ENCODE measurements around the gene TP53TG5.

Gene TP53TG5

DNA sequence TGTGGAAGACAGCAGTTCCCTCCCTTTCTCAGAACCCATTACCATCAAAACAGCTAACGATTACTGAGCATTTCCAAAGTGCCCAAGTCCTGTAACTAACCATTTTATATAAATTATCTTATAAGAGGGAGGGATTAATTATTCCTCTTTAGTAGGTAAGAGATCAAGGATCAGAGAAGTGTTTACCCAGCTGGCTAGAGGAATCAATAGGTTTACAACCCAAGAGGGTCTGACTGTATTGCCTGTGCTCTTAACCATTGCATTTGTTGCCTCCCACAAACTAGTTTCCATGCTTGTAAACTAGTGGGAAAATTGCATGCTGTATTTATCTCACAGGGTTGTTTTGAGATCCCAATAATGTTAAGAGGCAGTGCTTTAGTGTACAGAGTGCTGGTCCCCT is 26.3 kb upstream of the TP53TG5 start:
- no peak for DNase-seq

DNA sequence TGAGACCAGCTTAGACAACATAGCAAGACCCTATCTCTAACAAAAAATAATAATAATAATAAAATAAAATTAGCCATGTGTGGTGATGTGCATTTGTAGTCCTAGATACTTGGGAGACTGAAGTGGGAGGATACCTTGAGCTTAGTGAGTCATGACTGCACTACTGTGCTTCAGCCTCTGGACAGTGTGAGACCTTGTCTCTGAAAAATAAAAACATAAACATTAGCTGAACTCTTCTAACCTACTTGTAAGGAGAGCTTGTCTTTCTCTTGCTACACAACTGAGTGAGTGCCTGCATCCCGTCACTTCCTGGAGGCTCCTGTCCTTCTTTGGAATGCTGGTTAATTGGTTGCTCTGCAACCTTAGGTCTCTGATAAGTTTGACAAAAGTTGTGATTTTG is 24.8 kb upstream of the TP53TG5 start:
- DNase-seq: no peak

DNA sequence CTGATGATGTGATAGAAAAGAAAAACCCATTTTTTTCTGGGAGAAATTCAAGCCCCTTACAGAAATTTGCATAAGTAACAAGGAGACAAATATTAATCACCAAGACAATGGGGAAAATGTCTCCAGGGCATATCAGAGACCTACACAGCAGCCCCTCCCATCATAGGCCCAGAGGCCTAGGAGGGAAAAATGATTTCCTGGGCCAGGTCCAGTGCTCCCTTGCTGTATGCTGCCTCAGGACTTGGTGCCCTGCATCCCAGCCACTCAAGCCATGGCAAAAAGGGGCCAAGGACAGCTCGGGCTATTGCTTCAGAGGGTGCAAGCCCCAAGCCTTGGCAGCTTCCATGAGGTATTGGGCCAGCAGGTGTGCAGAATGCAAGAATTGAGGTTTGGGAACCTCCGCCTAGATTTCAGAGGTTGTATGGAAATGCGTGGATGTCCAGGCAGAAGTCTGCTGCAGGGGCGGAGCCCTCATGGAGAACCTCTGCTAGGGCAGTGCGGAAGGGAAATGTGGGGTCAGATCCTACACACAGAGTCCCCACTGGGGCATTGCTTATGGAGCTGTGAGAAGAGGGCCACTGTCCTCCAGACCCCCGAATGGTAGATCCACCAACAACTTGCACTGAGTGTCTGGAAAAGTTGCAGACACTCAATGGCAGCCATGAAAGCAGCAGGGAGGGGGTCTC is 22.4 kb upstream of the TP53TG5 start:
- no peak for DNase-seq

DNA sequence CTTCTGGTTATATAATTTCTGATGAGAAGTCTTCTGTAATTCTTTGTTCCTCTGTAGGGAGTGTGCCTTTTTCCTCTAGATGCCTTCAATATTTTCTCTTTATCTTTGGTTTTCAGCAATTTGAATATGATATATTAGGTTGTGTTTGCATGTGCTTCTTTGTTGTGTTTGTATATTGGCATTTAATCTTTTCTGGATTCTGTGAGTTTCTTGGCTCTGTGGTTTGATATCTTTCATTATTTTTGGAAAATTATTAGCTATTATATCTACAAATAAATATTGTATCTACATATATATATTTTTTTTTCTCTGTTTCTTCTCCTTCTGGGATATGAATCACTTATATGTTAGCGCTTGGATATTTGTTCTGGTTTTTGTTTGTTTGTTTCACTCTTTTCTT is 20.9 kb upstream of the TP53TG5 start:
- no peak for DNase-seq

DNA sequence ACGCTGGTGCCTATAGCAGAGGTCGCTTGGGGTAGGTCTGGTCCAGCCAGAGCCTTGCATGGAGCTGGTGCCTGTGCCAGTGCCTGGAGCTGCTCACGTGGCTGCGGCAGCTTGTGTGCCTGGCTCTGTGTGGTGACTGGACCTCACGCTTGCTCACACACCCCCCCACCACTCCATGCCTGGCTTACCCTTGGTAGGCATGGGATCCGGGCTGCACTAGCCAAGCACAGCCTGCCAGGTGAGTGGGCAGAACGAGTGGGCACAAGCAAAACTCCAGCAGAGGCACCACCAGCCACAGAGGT is 16.9 kb upstream of the TP53TG5 start:
- no peak for DNase-seq

DNA sequence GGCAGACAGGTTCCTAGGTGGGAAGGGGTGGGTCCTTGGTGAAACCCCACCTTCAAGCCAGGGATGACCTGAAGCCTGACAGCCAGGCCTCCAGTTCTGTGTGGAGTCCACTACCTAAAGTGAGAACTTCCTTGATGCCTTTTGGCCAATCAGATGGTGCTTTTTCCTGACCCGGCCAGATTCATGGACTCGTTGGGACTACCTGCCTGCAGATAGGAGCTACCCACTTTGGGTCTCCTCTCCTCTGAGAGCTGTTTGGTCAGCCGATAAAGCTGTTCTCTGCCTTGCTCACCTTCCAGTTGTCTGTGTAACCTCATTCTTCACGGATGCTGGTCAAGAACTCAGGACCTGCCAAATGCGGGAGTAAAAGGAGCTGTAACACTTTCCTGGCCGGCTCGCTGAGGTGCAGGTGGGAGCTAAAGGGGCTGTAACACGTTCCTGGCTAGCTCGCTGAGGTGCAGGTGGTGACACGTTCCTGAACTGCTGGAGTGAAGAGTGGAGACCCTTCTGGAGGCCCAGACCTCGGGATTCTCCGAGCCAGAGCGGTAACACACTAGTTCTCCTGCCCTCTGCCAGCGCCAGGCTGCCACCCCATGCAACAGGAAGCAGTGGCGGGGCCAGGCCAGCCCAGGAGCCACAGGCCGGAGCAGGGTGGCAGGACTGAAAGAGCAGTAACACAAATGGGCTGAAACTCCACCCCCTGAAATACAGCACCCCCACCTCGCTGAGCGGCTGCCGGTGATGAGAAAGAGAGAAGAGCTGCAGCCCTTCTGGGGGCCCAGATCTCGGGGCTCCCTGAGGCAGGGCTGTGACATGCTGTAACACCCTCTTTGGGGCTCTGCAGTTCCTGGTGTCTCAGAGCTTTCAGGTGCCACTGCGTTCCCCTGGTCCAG is 16.3 kb upstream of the TP53TG5 start:
- DNase-seq: no peak

DNA sequence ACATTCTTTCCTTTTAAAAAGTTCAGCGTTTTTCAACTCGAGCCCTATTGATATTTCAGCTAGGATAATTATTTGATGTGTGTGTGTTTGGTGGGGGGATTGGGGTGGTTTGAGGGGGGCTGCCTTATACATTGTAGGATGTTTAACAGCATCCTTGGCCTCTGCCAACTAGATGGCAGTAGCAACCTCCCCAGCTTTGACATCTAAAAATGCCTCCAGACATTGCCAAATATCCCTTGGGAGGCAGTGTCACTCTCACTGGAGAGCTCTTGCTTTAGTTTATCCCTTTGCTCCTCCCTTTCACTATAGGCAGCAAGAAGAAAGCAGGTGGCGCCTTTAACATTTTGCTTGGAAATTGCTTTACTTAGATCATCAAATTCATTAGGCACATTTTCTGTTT is 14.6 kb upstream of the TP53TG5 start:
- DNase-seq: no peak

DNA sequence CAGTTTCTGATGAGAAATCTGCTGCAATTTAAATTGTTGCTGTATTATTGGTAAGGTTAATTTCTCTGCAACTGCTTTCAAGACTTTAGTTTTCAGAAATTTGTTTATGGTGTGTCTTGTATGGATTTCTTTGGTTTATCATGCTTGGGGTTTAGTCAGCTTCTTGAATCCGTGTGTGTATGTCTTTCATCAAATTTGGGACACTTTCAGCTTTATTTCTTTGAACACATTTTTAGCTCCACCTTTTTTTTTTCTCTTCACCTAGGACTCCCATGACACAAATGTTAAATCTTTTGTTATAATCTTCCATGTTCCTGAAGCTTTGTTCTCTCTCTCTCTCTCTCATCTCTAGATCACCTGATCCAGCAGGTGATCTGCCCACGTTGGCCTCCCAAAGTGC is 13.4 kb upstream of the TP53TG5 start:
- no peak for DNase-seq

DNA sequence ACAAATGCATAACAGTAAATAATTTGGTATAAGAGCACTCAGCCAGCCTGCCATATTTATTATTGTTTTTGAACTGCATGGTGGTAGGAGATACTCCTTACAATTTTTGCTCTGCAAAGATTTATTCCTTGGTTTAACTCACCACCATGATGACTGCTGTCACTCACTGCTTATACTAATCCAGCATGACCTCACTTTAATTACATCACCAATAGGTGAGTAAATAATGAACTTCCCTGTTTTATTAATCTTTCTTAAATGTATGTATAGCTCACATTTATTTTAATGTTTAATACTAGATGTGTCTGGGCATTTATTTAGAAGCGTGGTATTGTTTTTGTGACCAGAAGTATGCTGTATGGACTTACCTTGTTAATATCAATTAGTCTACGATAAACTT is 12.8 kb upstream of the TP53TG5 start:
- DNase-seq: no peak

DNA sequence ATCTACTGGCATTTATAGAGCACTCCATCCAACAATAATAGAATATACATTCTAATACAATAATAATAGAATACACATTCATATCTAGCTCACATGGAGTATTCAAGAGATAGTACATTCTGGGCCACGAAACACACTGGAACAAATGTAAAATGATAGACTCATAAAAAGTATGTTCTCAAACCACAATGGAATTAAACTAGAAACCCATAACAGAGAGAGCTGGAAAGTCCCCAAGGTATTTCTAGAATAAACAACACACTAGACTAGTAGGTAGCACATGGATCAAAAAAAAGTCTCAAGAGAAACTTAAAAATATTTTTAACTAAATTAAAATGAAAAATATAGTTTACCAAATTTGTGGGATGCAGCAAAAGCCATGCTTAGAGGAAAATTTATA is 9.1 kb upstream of the TP53TG5 start:
- no peak for DNase-seq

DNA sequence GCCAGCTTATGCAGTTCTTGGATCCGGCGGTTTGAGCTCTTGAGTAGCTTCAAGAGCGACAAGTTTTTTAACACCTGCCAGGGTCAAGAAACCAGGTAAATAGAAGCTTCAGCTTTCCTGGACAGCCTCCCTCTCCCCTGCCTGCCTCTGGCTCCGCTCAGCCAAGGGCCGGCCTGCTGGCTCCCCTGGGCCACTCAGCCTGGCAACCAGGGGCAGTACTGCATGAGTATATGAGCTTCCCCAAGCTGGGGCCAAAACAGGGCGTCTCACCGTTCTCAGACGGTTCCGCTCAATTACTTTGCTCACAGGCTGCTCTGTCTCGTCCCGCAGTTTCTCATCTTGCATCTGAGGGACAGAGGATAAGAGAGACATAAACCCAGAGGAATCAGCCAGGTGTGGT is 856 bp downstream of the TP53TG5 start:
- DNase-seq: no peak

DNA sequence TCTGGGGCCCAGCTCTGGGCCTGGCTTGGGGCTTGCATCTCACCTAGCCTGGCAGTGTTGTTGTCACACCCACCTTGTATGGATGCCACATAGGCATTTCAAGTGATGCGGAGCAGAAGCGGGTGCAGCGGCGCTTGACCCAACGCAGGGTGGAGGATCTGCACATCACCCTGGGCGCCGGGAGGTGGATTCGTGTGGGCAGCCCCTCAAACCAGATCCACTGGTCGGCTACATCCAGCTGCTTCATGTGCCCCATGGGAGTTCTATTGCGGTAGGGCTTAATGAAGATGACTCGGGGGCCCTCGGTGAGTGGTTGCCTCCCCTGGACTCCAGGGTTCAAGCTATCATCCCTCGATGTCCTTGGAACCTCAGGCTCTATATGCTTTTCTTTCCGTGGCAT is 3.2 kb downstream of the TP53TG5 start:
- no peak for DNase-seq

DNA sequence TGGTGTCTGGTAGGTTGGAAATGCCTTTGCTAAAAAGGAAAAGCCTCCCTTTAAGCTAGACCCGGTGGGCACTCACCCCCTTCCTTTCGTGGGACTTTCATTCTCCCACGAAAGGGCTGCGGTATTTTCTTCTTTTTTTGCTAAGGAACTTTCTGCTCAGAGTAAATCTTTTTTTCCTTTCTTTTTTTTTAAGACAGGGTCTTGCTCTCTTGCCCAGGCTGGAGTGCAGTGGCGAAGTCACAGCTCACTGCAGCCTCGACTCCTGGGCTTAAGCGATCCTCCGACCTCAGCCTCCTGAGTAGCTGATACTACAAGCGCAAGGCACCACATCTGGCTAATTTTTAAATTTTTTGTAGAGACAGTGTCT is 4.0 kb downstream of the TP53TG5 start:
- no peak for DNase-seq

DNA sequence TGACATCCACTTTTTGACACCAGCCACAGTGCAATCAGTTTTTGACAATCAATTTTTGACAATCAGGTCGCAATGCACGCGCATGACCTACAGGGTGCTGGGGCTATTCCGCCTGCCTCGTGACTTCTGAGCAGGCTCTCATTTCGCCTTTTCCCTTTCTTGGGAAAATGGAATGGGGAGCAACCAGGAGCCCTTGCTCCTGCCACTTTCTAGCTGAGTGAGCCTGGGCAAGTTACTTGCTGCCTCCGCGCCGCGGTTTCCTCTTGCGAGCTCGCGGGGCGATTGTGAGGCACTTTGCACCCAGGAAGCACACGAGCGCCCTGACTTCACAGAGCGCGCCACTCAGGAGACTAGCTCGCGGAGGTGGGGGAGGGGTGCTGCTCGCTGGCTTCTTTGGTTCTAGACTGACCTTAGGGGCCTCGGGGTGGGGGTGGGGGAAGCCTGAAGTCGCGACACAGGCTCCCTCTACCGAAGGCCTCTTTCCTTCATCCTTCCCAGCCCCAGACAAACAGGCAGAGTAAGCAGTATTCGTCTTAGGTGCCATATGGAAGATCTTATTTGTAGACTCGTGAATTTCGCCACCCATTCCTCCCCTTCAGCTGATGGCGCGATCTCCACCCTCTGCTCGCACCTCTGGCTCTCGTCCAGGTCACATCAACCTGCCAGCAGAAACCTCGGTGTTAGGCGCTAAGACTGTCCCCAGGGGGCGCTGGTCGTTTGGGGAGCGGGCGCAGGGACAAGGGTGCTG is 4.6 kb downstream of the TP53TG5 start:
- DNase-seq: peak; percentile 28

DNA sequence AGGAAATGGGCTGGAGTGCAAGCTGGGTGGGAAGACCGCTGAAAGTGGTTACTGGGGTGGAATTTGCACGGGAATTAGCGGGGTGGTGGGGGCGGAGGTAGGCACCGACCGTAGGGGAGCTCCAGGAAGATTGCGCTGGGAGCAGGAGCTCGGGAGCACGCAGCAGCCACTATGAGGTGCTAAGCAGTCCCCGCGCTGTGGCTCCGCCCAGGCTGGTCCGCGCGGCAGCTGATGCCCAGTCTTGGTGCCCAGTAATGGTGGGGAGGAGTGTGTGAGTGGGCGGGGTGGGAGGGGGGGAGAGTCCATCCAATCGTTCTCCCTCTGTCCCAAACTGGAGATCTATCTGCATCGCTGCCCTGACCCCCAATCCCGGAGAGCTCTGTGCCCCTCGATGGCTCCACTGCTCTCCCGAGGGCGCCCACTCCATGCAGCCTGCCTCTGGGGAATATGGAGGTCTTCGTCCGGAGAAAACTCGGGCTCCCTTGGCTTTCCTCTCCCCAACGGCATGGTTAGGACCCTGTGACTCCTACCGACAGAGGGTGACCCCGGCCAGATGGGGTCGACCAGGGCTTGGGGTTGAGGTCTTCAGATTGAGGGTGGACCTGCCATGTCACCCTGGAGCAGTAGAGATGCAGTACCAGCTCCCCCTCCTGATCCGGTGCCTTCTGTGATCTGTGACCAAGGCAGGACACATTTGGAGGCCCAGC is 5.3 kb downstream of the TP53TG5 start:
- no peak for DNase-seq

DNA sequence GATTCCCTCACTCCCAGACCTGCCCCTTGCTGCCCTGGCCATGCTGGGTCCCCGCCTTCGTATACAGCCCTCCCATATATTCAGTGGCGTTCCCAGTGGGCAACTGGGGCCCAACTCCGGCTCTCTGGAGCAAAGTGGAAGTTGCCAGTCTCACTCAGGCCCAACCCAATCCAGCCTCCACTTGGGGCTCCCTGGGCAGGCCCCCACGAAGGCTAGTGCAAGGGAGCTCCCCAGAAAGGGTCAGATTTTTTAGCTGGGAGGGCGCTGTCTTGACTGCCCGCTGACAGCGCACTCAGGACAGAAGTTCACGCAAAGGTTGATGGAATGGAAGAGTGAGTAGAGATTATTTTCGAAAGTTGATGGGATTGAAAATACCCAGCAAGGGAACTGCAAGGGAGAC is 5.9 kb downstream of the TP53TG5 start:
- no peak for DNase-seq

DNA sequence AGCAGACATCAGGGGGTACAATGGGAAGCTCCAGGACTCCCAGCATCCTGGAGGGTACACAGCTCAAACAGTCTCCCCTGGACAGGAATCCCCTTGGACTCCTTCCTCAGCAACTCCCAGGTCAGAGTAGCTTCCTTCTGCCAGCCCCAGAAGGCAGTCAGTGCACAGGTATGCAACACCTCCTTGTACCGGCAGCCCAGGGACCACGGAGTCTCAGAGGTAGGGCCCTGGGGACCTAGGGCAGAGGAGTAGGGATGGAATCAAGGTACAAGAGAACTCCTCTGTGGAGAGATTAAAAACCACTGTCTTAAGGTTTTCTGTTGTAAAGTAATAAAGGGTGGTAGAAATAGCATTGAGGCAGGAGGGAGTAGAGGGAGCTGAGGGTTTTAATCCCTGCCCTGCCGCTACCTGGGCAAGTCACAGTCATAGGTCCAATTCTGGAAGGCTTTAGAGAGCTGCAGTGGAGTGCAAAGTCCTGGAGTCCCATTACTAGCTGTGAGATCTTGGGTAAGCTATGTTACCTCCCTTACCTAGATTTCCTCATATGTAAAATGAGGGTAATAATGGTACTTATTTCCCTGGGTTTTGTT is 7.5 kb downstream of the TP53TG5 start:
- DNase-seq: no peak

DNA sequence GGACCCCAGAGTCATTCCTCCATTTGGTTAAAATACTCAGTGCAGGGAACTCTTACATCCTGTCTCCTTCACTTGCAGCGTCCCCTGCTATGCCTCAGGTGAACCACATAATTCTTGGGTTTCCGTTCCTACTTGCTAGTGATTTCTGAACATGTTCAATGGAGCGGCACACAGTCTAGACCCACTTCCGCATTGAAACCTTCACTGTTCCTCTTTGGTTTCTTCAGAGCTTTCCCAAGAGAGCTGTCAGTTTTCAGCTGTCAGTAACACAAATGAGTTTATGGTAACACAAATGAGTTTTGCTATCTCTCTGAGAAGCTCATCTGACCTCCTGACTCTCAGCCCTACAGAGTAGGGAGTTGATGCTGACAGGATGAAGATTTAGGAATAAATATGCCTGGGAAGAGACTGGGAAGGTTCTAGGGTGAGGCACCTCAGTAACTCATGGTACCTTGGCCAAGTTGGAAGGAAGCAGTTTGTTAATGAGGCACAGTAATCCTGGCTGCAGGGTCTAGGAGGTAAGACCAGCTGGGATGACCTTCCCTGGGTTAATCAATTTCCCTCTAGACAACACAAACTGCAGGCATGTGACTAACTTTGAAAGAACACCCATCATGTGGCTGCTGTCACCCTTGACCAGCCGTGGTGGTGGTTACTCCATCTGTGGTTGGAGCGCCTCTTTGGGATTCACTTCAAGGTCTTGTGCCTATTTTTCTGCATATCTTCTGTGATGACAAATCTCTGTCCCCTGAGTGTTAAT is 9.7 kb downstream of the TP53TG5 start:
- DNase-seq: no peak

DNA sequence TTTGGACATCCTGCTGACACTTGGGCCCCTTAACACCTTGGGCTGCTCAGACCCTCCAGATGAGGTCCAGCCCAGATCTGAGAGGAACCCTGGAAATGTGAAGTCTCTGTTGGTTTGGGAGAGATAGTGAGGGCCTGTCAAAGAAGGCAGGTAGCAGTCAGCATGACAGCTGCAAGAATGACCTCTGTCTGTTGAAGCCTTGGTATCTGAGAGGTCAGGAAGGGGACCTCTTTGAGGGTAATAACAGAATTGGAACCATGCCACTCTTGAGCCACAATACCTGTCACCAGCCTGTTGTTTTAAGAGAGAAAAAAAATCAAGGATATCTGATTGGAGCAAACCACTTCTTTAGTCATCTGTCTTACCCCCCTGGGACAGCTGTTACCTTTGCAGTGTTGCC is 11.0 kb downstream of the TP53TG5 start:
- DNase-seq: no peak

DNA sequence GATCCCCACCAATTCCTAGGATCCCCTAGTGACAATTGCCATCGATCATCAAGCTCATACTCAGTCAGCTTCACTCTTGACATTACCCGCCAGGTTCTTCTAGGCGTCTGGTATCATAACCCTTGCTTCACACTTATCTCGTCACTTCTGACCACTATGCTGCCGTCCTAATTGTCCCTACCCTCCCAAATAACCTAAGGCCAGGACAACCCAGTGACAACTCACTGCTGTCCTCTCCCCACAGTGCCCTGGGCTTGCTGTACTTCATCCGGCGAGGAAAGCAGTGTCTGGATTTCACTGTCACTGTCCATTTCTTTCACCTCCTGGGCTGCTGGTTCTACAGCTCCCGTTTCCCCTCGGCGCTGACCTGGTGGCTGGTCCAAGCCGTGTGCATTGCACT is 11.5 kb downstream of the TP53TG5 start:
- no peak for DNase-seq

DNA sequence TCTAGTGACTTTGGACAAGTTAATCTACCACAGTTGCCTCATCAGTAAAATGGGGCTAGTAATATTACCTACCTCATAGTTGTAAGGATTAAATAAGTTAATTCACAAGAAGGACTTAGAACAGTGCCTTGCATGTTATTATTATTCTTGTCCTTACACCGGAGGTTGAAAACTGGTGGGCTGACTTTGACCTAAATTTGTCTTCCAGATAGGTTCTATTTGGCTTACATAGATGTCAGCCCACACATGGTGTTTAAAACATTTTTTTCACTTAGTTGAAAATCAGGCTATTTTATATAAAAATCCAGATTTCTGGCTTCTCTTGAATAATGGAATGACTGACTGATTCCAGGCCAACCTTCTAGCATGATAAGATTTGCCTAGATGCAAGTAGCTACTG is 11.9 kb downstream of the TP53TG5 start:
- DNase-seq: no peak

DNA sequence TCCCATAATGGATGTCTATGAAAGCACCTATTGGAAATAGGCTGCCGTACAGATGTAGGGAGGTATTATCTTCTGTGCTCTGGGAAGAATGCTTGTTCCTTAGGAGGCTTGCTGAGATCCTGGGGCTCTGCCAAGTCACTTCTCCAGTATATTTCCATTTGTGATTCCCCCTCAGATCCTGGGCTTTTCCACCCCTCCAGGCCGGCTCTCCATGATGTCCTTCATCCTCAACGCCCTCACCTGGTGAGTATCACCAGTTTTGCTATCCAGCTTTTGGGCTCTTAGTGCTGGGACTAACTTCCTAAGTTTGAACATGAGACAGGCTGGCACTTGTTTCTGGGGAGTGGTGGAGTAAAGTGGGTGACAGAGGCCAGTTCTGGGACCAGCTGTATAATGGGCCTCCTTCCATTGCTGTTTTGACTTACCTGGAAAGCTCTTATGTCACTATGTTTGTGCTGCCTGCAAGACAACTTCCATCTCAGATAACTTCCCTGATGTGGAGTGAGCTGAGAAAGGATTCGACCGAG is 12.6 kb downstream of the TP53TG5 start:
- no peak for DNase-seq
